ENCODE results near the gene NANS.

DNA sequence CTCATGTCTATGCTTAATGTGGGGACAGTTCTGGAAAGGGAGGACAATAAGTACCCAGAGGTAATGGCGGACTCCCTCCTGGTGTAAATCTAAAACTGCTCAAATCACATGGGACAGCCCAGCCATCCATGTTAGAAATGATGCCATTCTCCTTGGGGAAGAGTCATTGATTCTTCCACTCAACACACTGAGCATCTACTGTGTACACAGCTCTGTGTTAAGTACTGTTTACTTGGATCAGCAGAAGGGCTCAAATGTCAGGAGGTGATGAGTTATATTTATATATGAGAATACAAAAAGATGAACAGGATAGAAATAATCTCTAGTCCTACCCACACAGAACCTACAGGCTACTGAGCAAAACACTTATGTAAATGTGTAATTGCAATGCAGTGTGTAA lies 31.8 kb upstream of the NANS start:
- TF ChIP-seq NFAT5 (CRISPR knock-in tag; IDR thresholded peaks at IDR 0.05): no peak
- TF ChIP-seq CBX1 (IDR thresholded peaks at IDR 0.05; ENCODE audit: low read depth): no peak
- TF ChIP-seq CTCF (CRISPR knock-in tag; IDR thresholded peaks at IDR 0.05): no peak
- TF ChIP-seq ASH2L (IDR thresholded peaks at IDR 0.05; ENCODE audit: insufficient read length, low read depth, low read length): no peak
- no peak for TF ChIP-seq CHCHD3 (CRISPR knock-in tag; IDR thresholded peaks at IDR 0.05)
- TF ChIP-seq U2AF1 (optimal IDR thresholded peaks at IDR 0.05; ENCODE audit: low read depth, low read length): no peak
- TF ChIP-seq CAMTA2 (CRISPR knock-in tag; IDR thresholded peaks at IDR 0.05; ENCODE audit: borderline replicate concordance): no peak
- no peak for TF ChIP-seq KDM3A (CRISPR knock-in tag; IDR thresholded peaks at IDR 0.05; ENCODE audit: low read depth)
- TF ChIP-seq ZHX2 (IDR thresholded peaks at IDR 0.05; ENCODE audit: low read depth): no peak
- TF ChIP-seq ZHX2 (CRISPR knock-in tag; IDR thresholded peaks at IDR 0.05; ENCODE audit: borderline replicate concordance): no peak

All from HepG2 (cell line).